Measurements from ENCODE around the gene TMEM138.

Gene TMEM138

GRCh38 chr11:61404641-61405040, 42.5 kb downstream of the TMEM138 start:
- Histone ChIP-seq H3K27ac (ENCODE audit: low read length) (no peak overlapping the region), H3K4me1 (ENCODE audit: low read length) (no peaks in the 10 kb centered on the region), H2AFZ (ENCODE audit: low read length) (no peak overlapping the region), H3K79me2 (ENCODE audit: low read length) (peaks cover 17% of the 10 kb centered on the region), H3K9ac (ENCODE audit: low read length) (no peak overlapping the region), H4K20me1 (ENCODE audit: insufficient read depth, low read length) (no peaks in the 10 kb centered on the region), H3K27me3 (replicated peaks; ENCODE audit: insufficient read depth, low read length) (no peaks in the 10 kb centered on the region), H3K4me3 (ENCODE audit: low read length) (no peak overlapping the region), H3K4me2 (ENCODE audit: low read depth, low read length) (no peak overlapping the region), H3K9me3 (replicated peaks; ENCODE audit: insufficient read depth, low read length) (no peaks in the 10 kb centered on the region), H3F3A (ENCODE audit: insufficient read depth, low read length) (peaks cover 7% of the 10 kb centered on the region; the same call in 1 of the 2 replicates), H3K36me3 (replicated peaks; ENCODE audit: insufficient read depth, low read length) (peaks cover 19% of the 10 kb centered on the region), H3K9me2 (replicated peaks; ENCODE audit: insufficient read depth, low read length) (no peaks in the 10 kb centered on the region)
- DNase-seq = no peak
- no peak for TF ChIP-seq CTCF (IDR thresholded peaks at IDR 0.05; ENCODE audit: low read length)
- no peak for TF ChIP-seq EZH2phosphoT487 (IDR thresholded peaks at IDR 0.05; ENCODE audit: low read length)
- TF ChIP-seq EZH2 (optimal IDR thresholded peaks at IDR 0.05; ENCODE audit: low read depth, low read length) = no peak

GRCh38 chr11:61406067-61406466, 43.9 kb downstream of the TMEM138 start:
- no peaks in the 10 kb centered on the region for H3K4me1 ChIP-seq (ENCODE audit: low read length)
- peaks cover 19% of the 10 kb centered on the region for H3K36me3 ChIP-seq (replicated peaks; ENCODE audit: insufficient read depth, low read length)
- no peak overlapping the region for H3K4me3 ChIP-seq (ENCODE audit: low read length)
- no peak overlapping the region for H3K4me2 ChIP-seq (ENCODE audit: low read depth, low read length)
- no peaks in the 10 kb centered on the region for H3K27me3 ChIP-seq (replicated peaks; ENCODE audit: insufficient read depth, low read length)
- H3K9ac ChIP-seq (ENCODE audit: low read length) = no peak overlapping the region
- 0 out of 2 replicates have a peak, but pooled peaks cover under 1% of the 10 kb centered on the region for H3F3A ChIP-seq (ENCODE audit: insufficient read depth, low read length)
- H2AFZ ChIP-seq (ENCODE audit: low read length) = no peak overlapping the region
- no peaks in the 10 kb centered on the region for H3K9me2 ChIP-seq (replicated peaks; ENCODE audit: insufficient read depth, low read length)
- TF ChIP-seq EZH2phosphoT487 (IDR thresholded peaks at IDR 0.05; ENCODE audit: low read length) (no peak), CTCF (IDR thresholded peaks at IDR 0.05; ENCODE audit: low read length) (no peak), EZH2 (optimal IDR thresholded peaks at IDR 0.05; ENCODE audit: low read depth, low read length) (no peak)
- peaks cover 27% of the 10 kb centered on the region for H3K79me2 ChIP-seq (ENCODE audit: low read length)
- no peak for DNase-seq
- no peak overlapping the region for H3K27ac ChIP-seq (ENCODE audit: low read length)
- no peaks in the 10 kb centered on the region for H3K9me3 ChIP-seq (replicated peaks; ENCODE audit: insufficient read depth, low read length)
- no peaks in the 10 kb centered on the region for H4K20me1 ChIP-seq (ENCODE audit: insufficient read depth, low read length)

- Histone ChIP-seq H4K20me1 (ENCODE audit: insufficient read depth, low read length) (no peaks in the 10 kb centered on the region), H3K36me3 (replicated peaks; ENCODE audit: insufficient read depth, low read length) (peaks cover 25% of the 10 kb centered on the region)
These were observed 45.0 kb downstream of the TMEM138 start for GRCh38 chr11:61406991-61407728.

More at GRCh38 chr11:61406991-61407728, 45.0 kb downstream of the TMEM138 start:
- no peak overlapping the region for H3K4me3 ChIP-seq (ENCODE audit: low read length)
- no peaks in the 10 kb centered on the region for H3K27me3 ChIP-seq (replicated peaks; ENCODE audit: insufficient read depth, low read length)
- H3K79me2 ChIP-seq (ENCODE audit: low read length) = peaks cover 33% of the 10 kb centered on the region
- DNase-seq = no peak
- H3K9me2 ChIP-seq (replicated peaks; ENCODE audit: insufficient read depth, low read length) = no peaks in the 10 kb centered on the region
- no peak overlapping the region for H3K9ac ChIP-seq (ENCODE audit: low read length)
- TF ChIP-seq EZH2phosphoT487 (IDR thresholded peaks at IDR 0.05; ENCODE audit: low read length) = no peak
- no peak for TF ChIP-seq CTCF (IDR thresholded peaks at IDR 0.05; ENCODE audit: low read length)
- TF ChIP-seq EZH2 (optimal IDR thresholded peaks at IDR 0.05; ENCODE audit: low read depth, low read length) = no peak
- no peak overlapping the region for H2AFZ ChIP-seq (ENCODE audit: low read length)
- no peaks in the 10 kb centered on the region for H3F3A ChIP-seq (ENCODE audit: insufficient read depth, low read length)
- no peak overlapping the region for H3K27ac ChIP-seq (ENCODE audit: low read length)
- no peak overlapping the region for H3K4me2 ChIP-seq (ENCODE audit: low read depth, low read length)
- no peaks in the 10 kb centered on the region for H3K9me3 ChIP-seq (replicated peaks; ENCODE audit: insufficient read depth, low read length)
- H3K4me1 ChIP-seq (ENCODE audit: low read length) = no peaks in the 10 kb centered on the region
